C4-2B (cell line): ENCODE measurements around the gene TBX21.

Experiments used
- H3K27ac ChIP-seq: fragments of 450-650 bp; 2 replicates; pipeline ENCODE4 v1.5.1; 2017
- CTCF ChIP-seq: fragments of 450-650 bp; conservative IDR thresholded peaks from 2 replicates; pipeline ENCODE4 v1.5.1; 2017; ENCODE audit warnings: mild to moderate bottlenecking
- ZFX ChIP-seq: fragments of 450-650 bp; IDR thresholded peaks from 2 replicates; pipeline ENCODE4 v1.6.1; 2017

Gene TBX21, protein sequence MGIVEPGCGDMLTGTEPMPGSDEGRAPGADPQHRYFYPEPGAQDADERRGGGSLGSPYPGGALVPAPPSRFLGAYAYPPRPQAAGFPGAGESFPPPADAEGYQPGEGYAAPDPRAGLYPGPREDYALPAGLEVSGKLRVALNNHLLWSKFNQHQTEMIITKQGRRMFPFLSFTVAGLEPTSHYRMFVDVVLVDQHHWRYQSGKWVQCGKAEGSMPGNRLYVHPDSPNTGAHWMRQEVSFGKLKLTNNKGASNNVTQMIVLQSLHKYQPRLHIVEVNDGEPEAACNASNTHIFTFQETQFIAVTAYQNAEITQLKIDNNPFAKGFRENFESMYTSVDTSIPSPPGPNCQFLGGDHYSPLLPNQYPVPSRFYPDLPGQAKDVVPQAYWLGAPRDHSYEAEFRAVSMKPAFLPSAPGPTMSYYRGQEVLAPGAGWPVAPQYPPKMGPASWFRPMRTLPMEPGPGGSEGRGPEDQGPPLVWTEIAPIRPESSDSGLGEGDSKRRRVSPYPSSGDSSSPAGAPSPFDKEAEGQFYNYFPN

GRCh38 chr17:47733047-47733673 is at the start of gene TBX21:
Gene TBX21 (plus strand): TSS chr17:47733236. CDS start chr17:47733455, 219 bp downstream.
- H3K27ac ChIP-seq = no peak within 1 kb of the TSS
- TF ChIP-seq CTCF (peak; percentile 33), ZFX (no peak)

GRCh38 chr17:47684025-47684424 is 49.0 kb upstream of the TBX21 start:
- no peak overlapping the region for H3K27ac ChIP-seq
- TF ChIP-seq ZFX = no peak
- no peak for TF ChIP-seq CTCF

GRCh38 chr17:47684535-47685193 is 48.4 kb upstream of the TBX21 start:
- H3K27ac ChIP-seq = no peak overlapping the region

DNA sequence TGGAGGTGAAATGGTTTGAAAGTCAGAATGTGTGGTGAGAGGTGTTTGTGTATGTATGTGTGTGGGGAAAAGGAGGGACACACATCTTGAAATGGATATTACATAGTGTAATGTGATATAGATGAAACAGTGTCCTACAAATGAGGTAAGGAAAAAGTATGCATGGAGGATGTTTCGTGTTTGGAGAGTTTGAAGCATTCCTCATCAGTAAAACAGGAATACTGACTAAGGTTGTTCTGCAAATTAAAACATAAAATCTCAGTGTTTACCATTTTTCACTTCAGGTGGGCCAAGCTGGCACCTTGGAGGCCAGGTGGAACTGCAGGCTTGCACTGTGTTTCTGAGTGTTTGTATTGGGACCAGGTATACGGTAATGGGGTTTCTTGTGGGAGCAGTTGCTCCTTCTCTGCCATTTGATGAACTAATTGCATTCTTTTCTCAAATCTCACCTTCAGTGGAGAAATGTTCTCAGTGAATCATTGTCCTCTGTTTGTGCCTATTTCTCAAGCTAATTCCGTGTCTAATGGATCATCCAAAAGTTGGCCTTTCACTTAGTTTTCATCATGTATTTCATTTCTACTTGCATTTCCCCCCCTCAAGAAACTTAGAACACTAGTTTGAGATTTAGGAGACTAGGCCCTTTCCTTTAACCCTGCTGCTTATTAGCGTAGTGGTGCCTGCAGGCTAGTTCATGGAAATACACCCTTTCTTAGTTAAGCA is 47.3 kb upstream of the TBX21 start:
- TF ChIP-seq CTCF (no peak), ZFX (no peak)
- H3K27ac ChIP-seq = no peak overlapping the region

More at GRCh38 chr17:47684535-47685193, 48.4 kb upstream of the TBX21 start:
- TF ChIP-seq ZFX (no peak), CTCF (no peak)

DNA sequence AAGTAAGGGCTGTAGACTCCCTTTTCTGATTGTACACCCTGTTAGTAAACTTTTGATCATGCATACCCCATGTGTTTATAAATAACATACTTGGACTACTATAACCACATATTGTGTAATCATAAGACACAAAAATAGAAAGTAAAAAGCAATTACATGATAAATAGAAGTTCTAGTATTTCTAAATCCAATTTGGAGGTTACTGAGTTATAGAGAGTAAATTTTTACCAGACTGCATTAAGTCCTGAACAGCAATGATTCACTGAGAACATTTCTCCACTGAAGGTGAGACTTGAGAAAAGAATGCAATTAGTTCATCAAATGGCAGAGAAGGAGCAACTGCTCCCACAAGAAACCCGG is 46.8 kb upstream of the TBX21 start:
- no peak overlapping the region; the same call in 1 of the 2 replicates for H3K27ac ChIP-seq
- no peak for TF ChIP-seq ZFX
- no peak for TF ChIP-seq CTCF

- no peak overlapping the region; the same call in 1 of the 2 replicates for H3K27ac ChIP-seq
- TF ChIP-seq ZFX (no peak), CTCF (no peak)
These were observed 46.2 kb upstream of the TBX21 start for GRCh38 chr17:47686664-47687327.
